GM12875 (cell line): ENCODE data around the gene LCE6A.

Experiments used
- H3K4me3 ChIP-seq: one replicate; pipeline ENCODE4 v1.5.1; 2011; ENCODE audit warnings: low read depth, low read length, control low read depth
- TF ChIP-seq, protein P1 (sequence below): IDR thresholded peaks from 2 replicates; pipeline ENCODE4 v1.5.1; 2011; ENCODE audit warnings: low read depth, mild to moderate bottlenecking, control low read depth, inconsistent platforms, low read length, moderate library complexity, borderline replicate concordance; ENCODE audit not compliant: insufficient read depth

LCE6A gene

DNA sequence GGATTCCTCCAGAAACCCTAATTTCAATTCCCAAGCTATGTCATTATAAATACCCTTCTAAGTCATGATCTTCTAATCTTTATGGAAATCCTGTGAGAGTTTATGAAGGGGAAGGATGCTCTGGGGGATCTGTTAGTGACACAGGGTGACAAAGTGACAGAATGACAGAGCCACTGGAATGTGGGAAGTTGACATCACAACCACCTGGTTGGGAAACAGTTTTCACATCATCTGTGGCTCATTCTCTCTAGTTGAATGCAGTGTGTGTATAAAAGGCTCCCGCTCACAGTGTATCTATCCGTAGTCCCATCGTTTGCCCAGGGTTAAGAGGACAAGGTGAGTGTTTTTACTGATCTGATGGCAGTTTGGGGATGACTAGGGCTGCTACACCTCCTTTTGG lies 17.0 kb downstream of the LCE6A start, which contains the start of gene LCE7A:
Gene LCE7A, plus strand, starts transcription at position 301 of the 400 bp plus-strand sequence. CDS start 702 bp downstream, outside the sequence.
- TF ChIP-seq, protein P1, sequence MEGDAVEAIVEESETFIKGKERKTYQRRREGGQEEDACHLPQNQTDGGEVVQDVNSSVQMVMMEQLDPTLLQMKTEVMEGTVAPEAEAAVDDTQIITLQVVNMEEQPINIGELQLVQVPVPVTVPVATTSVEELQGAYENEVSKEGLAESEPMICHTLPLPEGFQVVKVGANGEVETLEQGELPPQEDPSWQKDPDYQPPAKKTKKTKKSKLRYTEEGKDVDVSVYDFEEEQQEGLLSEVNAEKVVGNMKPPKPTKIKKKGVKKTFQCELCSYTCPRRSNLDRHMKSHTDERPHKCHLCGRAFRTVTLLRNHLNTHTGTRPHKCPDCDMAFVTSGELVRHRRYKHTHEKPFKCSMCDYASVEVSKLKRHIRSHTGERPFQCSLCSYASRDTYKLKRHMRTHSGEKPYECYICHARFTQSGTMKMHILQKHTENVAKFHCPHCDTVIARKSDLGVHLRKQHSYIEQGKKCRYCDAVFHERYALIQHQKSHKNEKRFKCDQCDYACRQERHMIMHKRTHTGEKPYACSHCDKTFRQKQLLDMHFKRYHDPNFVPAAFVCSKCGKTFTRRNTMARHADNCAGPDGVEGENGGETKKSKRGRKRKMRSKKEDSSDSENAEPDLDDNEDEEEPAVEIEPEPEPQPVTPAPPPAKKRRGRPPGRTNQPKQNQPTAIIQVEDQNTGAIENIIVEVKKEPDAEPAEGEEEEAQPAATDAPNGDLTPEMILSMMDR = no peak
- no peak within 1 kb of the TSS for H3K4me3 ChIP-seq

DNA sequence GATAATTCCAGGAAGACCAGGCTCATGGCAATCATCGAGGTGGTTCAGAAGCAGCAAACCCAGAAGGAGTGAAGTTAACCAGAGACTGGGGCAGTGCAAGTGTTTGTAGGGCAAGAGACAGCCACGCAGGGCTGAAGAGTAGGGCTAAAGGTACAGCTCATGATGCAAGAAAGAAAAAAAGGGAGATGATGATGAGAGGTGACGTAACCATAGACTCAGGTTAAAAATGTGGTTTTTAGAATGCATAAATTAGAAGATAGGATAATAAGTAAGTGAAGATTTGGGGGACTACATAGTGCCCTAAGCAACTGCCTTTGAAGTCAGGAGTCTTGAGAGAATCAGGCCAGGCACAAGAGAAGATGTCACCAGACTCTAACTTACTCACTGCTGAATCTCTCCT lies 17.5 kb downstream of the LCE6A start:
- H3K4me3 ChIP-seq = no peak overlapping the region
- TF ChIP-seq, protein P1 = no peak

DNA sequence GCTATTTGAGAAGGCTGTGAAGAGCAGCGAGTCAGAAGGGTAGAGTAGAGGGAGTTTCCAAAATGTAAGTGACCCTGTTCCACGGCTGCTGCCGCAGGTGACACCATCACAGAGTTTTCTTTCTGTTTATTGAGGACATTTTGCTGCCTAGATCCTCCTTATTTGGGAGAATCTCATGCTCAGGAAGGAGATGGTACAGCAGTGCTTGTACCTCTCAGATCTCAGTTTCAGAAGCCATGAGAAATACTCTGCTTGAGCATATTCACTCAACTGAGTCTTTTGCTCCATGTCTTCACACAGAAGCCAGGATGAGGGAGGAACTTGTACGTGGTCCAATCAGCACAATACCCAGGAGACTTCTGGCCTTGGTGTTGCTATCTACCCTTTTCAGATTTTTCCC lies 18.7 kb downstream of the LCE6A start:
- no peak overlapping the region for H3K4me3 ChIP-seq
- TF ChIP-seq, protein P1 = no peak

DNA sequence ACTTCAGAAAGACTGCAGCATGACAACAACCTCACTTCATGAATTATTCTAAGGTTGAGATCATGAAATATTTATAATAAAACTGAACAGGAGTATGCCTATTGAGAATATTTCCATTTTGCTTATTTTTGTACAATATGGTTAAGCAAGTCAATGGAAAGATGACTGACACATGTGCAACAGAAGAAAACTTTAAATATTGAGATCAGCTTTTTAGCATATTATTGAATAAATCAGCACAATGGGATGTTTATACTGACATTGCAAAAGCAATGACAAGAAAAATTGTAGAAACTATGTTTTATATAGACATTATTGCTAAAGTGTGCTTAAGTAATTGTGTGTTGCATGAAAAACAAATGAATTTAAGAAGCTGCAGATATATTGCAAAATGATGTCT lies 21.8 kb downstream of the LCE6A start:
- no peak overlapping the region for H3K4me3 ChIP-seq
- TF ChIP-seq, protein P1 = no peak

DNA sequence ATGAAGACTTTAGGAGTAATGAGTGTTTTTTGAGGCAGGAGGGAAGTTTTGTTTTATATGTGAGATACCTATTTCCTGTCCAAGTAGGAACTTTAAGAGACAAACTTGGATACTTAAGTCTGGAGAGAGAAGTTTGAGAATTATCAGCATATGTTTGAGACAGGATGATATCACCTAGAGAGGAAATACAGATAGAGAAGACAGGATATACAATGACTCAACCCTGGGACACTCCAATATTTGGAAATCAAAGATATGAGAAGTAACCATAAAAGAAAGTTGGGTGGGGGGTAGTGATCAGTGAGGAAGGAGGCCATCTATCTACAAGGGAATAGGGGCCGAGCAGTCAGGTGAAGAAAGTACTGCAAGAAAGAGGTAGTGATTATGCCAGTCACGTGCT lies 23.7 kb downstream of the LCE6A start:
- H3K4me3 ChIP-seq = no peak overlapping the region
- TF ChIP-seq, protein P1 = no peak

DNA sequence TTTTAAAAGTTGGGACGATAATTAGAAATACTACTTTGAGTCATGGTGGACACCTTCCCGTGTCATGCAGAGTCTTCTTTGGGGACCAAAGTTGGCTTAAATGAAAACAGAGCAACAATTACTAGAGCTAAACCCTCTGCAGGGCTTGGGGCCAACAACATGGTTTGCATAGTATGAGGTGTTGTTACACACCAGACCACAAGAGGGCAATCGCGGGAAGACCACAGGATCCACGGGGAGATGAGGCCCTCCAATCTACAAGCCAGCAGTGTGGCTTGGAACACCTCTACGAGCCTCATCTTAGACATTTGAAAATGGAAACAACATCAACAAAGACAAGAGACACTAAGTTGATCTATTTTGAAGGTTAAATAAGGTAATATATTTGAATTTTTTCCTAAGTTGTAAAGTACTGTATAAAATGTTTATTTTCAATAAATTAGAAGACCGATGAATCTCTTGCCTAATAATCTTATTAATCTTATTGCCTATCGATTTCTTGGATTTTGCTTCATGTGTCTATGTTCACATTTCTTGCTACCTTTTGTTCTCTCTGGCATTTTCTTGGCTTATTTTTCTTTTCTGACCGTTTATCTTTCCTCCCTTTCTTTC lies 27.3 kb downstream of the LCE6A start:
- TF ChIP-seq, protein P1 = peak; percentile 74
- no peak overlapping the region for H3K4me3 ChIP-seq
